SK-N-SH (cell line): ENCODE data around the gene TDG. TPM values are rescaled to one million over a fixed set of nuclear protein-coding genes. Genes with fewer than 3 reads are reported as not detected.

Source experiments
- polyA plus RNA-seq, 3 experiments: library from polyadenylated mRNA; depleted of rRNA; stranded (reverse); fragments of >200 nt; gene quantifications; 2 replicates each; pipeline ENCODE4 v1.2.3, GENCODE V29; 2012

Gene TDG
- polyA plus RNA-seq, 1 of the 3 experiments (the other 2 are of a cell fraction): 11.3 TPM

Other genes starting within 250 kb of the TDG start
- gene NT5DC3, start 124.6 kb upstream of the TDG start, polyA plus RNA-seq (2012; rRNA removed): 11.0 and 12.5 TPM in 2 replicates
- 420 and 482 TPM in 2 replicates for gene HSP90B1, start 35.5 kb upstream of the TDG start, polyA plus RNA-seq (2012; rRNA removed)
- 50.0 and 69.5 TPM in 2 replicates for gene GLT8D2, start 84.3 kb downstream of the TDG start, polyA plus RNA-seq (2012; rRNA removed)
- 5.2 and 6.6 TPM in 2 replicates for gene HCFC2, start 98.7 kb downstream of the TDG start, polyA plus RNA-seq (2012; rRNA removed)
- 11.0 and 16.7 TPM in 2 replicates for gene NFYB, start 172.3 kb downstream of the TDG start, polyA plus RNA-seq (2012; rRNA removed)
- gene TXNRD1, start 249.9 kb downstream of the TDG start, polyA plus RNA-seq (2012; rRNA removed): 143 and 220 TPM in 2 replicates